C4-2B (cell line): Measurements from ENCODE around the gene FOCAD.

Experiments
- H3K27ac ChIP-seq: fragments of 450-650 bp; 2 replicates; pipeline ENCODE4 v1.5.1; 2017
- CTCF ChIP-seq: fragments of 450-650 bp; conservative IDR thresholded peaks from 2 replicates; pipeline ENCODE4 v1.5.1; 2017; ENCODE audit warnings: mild to moderate bottlenecking
- ZFX ChIP-seq: fragments of 450-650 bp; IDR thresholded peaks from 2 replicates; pipeline ENCODE4 v1.6.1; 2017

Gene FOCAD

DNA sequence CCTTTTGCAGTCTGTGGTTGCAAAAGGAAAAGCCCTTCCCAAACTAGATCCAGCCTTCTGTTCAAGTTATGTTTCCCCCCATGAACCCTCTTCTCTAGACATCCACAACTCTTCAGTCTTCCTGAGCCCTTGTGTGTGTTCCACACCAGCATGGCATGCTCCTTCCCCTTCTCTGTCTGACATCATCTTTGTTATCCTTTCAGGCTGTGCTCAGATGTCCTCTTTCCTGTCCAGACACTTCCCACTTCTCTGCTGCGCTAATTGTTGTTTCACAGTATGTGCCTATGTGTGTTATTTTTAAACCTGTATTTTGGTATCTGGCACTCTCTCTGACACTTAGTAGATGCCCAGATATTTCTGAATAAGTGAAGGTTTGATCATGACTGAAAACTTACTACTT lies 38.2 kb downstream of the FOCAD start:
- no peak for TF ChIP-seq CTCF
- no peak for TF ChIP-seq ZFX
- H3K27ac ChIP-seq, result no peak overlapping the region

GRCh38 chr9:20725675-20726074 lies 41.6 kb downstream of the FOCAD start:
- H3K27ac ChIP-seq, result no peak overlapping the region
- TF ChIP-seq ZFX, result no peak
- TF ChIP-seq CTCF, result no peak

DNA sequence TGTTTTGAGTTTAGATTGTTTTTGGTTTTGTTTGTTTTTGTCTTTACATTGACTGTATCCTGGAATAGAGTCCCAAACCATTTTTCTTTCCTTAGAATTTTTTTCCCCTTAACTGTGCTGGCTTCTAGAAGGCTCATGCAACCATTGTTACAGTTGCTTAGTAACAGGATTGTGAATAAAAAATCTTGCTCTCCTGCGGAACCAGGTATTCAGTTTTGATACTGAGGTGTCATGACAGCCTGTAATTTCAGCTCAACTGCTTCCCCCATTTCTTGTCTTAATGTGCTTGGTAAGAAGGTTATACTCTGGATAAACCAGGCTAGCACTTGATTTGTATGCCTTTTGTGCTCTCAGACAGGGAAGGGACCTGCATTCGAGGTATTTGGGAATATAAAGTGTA lies 42.1 kb downstream of the FOCAD start:
- H3K27ac ChIP-seq, result no peak overlapping the region
- TF ChIP-seq CTCF (no peak), ZFX (no peak)

GRCh38 chr9:20728493-20729220 lies 44.6 kb downstream of the FOCAD start:
- TF ChIP-seq CTCF (no peak), ZFX (no peak)

GRCh38 chr9:20729523-20729922 lies 45.5 kb downstream of the FOCAD start:
- H3K27ac ChIP-seq, result no peak overlapping the region
- no peak for TF ChIP-seq ZFX
- no peak for TF ChIP-seq CTCF

More at GRCh38 chr9:20728493-20729220, 44.6 kb downstream of the FOCAD start:
- no peak overlapping the region for H3K27ac ChIP-seq

- no peak overlapping the region for H3K27ac ChIP-seq
- TF ChIP-seq ZFX (no peak), CTCF (no peak)
Observed at GRCh38 chr9:20732118-20732517, 48.1 kb downstream of the FOCAD start.

DNA sequence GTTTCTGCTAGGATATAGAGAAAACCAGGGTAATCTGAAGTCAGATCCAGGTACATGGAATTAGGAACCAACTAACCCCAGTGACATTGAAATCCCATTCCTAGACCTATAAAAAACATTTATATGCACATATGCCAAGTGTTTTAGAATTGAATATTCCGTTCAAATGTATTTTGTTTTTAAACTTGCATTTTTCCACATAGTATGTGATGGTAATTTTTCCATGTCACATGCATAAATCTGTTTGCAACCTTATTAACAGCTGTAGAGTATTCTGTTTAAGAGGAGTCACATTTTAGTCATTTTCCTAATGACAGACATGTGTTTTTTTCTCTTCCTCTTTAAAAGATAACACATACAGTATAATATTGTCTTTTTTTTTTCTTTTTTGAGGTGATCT lies 50.2 kb downstream of the FOCAD start:
- TF ChIP-seq CTCF (no peak), ZFX (no peak)
- no peak overlapping the region for H3K27ac ChIP-seq
